Activated T-cell treated with anti-CD3 and anti-CD28 coated beads, Interleukin-2, amount 50 U/mL, for 1 hour (primary cell): Measurements from ENCODE around the gene SYNDIG1.

Experiments used
- DNase-seq: peaks from one replicate; pipeline ENCODE4 v3.0.0-alpha.2; 2020

Gene SYNDIG1

GRCh38 chr20:24640276-24640675 lies 170.8 kb downstream of the SYNDIG1 start:
- DNase-seq, result no peak

- DNase-seq, result no peak
Measured at GRCh38 chr20:24640686-24641085, 171.3 kb downstream of the SYNDIG1 start.

- DNase-seq, result no peak
Measured at GRCh38 chr20:24643731-24644626, 174.6 kb downstream of the SYNDIG1 start.

- no peak for DNase-seq
Measured at GRCh38 chr20:24646321-24646720, 176.9 kb downstream of the SYNDIG1 start.

- no peak for DNase-seq
Measured at GRCh38 chr20:24647713-24648112, 178.3 kb downstream of the SYNDIG1 start.

- DNase-seq, result no peak
Measured at GRCh38 chr20:24648481-24648880, 179.1 kb downstream of the SYNDIG1 start.

GRCh38 chr20:24648919-24649318 lies 179.5 kb downstream of the SYNDIG1 start:
- no peak for DNase-seq

- no peak for DNase-seq
Measured at GRCh38 chr20:24649787-24650490, 180.5 kb downstream of the SYNDIG1 start.

GRCh38 chr20:24651171-24651975 lies 181.9 kb downstream of the SYNDIG1 start:
- DNase-seq, result no peak

GRCh38 chr20:24651976-24652345 lies 182.5 kb downstream of the SYNDIG1 start:
- no peak for DNase-seq

GRCh38 chr20:24653306-24653705 lies 183.9 kb downstream of the SYNDIG1 start:
- DNase-seq, result no peak

- DNase-seq, result no peak
Measured at GRCh38 chr20:24654425-24654824, 185.0 kb downstream of the SYNDIG1 start.

GRCh38 chr20:24656391-24656790 lies 187.0 kb downstream of the SYNDIG1 start:
- no peak for DNase-seq

GRCh38 chr20:24657196-24657595 lies 187.8 kb downstream of the SYNDIG1 start:
- no peak for DNase-seq

GRCh38 chr20:24657878-24658620 lies 188.6 kb downstream of the SYNDIG1 start:
- DNase-seq, result no peak

GRCh38 chr20:24658920-24659660 lies 189.7 kb downstream of the SYNDIG1 start:
- no peak for DNase-seq

- no peak for DNase-seq
Measured at GRCh38 chr20:24659835-24660234, 190.4 kb downstream of the SYNDIG1 start.

GRCh38 chr20:24660651-24661050 lies 191.2 kb downstream of the SYNDIG1 start:
- no peak for DNase-seq

GRCh38 chr20:24661255-24661654 lies 191.8 kb downstream of the SYNDIG1 start:
- DNase-seq, result no peak

GRCh38 chr20:24662322-24662721 lies 192.9 kb downstream of the SYNDIG1 start:
- DNase-seq, result no peak

GRCh38 chr20:24662752-24663365 lies 193.4 kb downstream of the SYNDIG1 start:
- DNase-seq, result no peak
